Sigmoid colon (tissue), 7 donors: ENCODE results near the gene UNC5C. TPM values are rescaled to one million over a fixed set of nuclear protein-coding genes. Genes with fewer than 3 reads are reported as not detected.

Source experiments
- DNase-seq: peaks from one replicate; pipeline ENCODE4 v3.0.0-alpha.2; 2019
- H3K27ac ChIP-seq, 4 donors: fragments of 200-600 bp; sonication (generic); one replicate each; pipeline ENCODE4 v1.5.1; 2016 to 2019; ENCODE audit warnings: mild to moderate bottlenecking in 1 of 4
- H3K27me3 ChIP-seq, 3 donors: fragments of 200-600 bp; sonication (generic); one replicate each; pipeline ENCODE4 v1.5.1; 2019; ENCODE audit warnings: mild to moderate bottlenecking in 1 of 3
- H3K36me3 ChIP-seq, 4 donors: fragments of 200-600 bp; sonication (generic); one replicate each; pipeline ENCODE4 v1.5.1; 2016 to 2019
- H3K4me1 ChIP-seq, 4 donors: fragments of 200-600 bp; sonication (generic); one replicate each; pipeline ENCODE4 v1.5.1; 2017 to 2019
- H3K4me3 ChIP-seq, 4 donors: fragments of 200-600 bp; sonication (generic); one replicate each; pipeline ENCODE4 v1.5.1; 2017 to 2019; ENCODE audit warnings: mild to moderate bottlenecking in 2 of 4, moderate library complexity in 1 of 4
- H3K9me3 ChIP-seq, 4 donors: fragments of 200-600 bp in 3 of 4; sonication (generic) in 3 of 4; one replicate each; pipeline versions ENCODE4 v1.5.1 to v1.6.1; 2013 to 2019
- CTCF ChIP-seq, 4 experiments: fragments of 450-650 bp in 3 of 4; fragments of 200-600 bp in 1 of 4; IDR thresholded peaks; one replicate each; pipeline ENCODE4 v1.5.1; 2016 to 2019; ENCODE audit warnings: antibody characterized with exemption in 4 of 4, mild to moderate bottlenecking in 3 of 4, moderate library complexity in 2 of 4
- EP300 ChIP-seq, 4 donors: sonication (generic); formaldehyde crosslinking; IDR thresholded peaks; one replicate each; pipeline ENCODE4 v1.6.1; 2017; ENCODE audit warnings: antibody characterized with exemption in 4 of 4
- POLR2A ChIP-seq, 2 donors: fragments of 450-650 bp; IDR thresholded peaks; one replicate each; pipeline ENCODE4 v1.6.1; 2016; ENCODE audit warnings: antibody characterized with exemption in 2 of 2, mild to moderate bottlenecking in 2 of 2, moderate library complexity in 2 of 2
- POLR2AphosphoS5 ChIP-seq, 4 donors: sonication (generic); formaldehyde crosslinking; IDR thresholded peaks; one replicate each; pipeline ENCODE4 v1.6.1; 2017; ENCODE audit warnings: antibody characterized with exemption in 4 of 4
- WGBS, 2 donors: extraction: QIAGEN DNeasy Blood & Tissue Kit; methylation state at CpG; one replicate each; pipeline ENCODE4 v1.1.7; 2013; 5-methylcytosine and 5-hydroxymethylcytosine counted together
- intact Hi-C: fragments of 100-400 bp; cut with DNase I; formaldehyde crosslinking; loops from one replicate; pipeline ENCODE4 v1.15.1; 2023
- polyA plus RNA-seq, 3 donors: library from polyadenylated mRNA; stranded (reverse); fragments of 200-250 nt; gene quantifications; one replicate each; pipeline ENCODE4 v1.2.3, GENCODE V29; 2013
- total RNA-seq, 4 donors: library from RNA; depleted of rRNA; stranded (reverse); fragments of >200 nt; gene quantifications; one replicate each; pipeline ENCODE4 v1.1.0, GENCODE V29; 2016
- donor health status: healthy with polysubstance abuse.
- donor health status: Bipolar disorder and iron deficiency.
- donor health status: healthy.

The UNC5C gene
- total and polyA plus RNA-seq, 7 donors, result 0.60 to 3.1 (median 1.4) TPM

GRCh38 chr4:95159384-95159783 is 389.4 kb downstream of the UNC5C start:
- no peaks in the 10 kb centered on the region for H3K9me3 ChIP-seq
- intact Hi-C loops, result no loop called here
- H3K27ac ChIP-seq, result no peak overlapping the region
- H3K4me1 ChIP-seq, result no peaks in the 10 kb centered on the region
- H3K36me3 ChIP-seq, result no peaks in the 10 kb centered on the region
- 84 to 87% methylated on average over 4 of the region's 4 CpGs for WGBS, 2 donors
- no peak for TF ChIP-seq CTCF (IDR thresholded peaks at IDR 0.05)
- no peak overlapping the region for H3K4me3 ChIP-seq
- H3K27me3 ChIP-seq, result no peaks in the 10 kb centered on the region
- no peak for DNase-seq

- WGBS, 2 donors, result 84 to 89% methylated on average over 2 of the region's 2 CpGs
- no peak for TF ChIP-seq POLR2A (IDR thresholded peaks at IDR 0.05)
- TF ChIP-seq EP300 (IDR thresholded peaks at IDR 0.05), result no peak
- no peak for TF ChIP-seq CTCF (IDR thresholded peaks at IDR 0.05)
- no peak for TF ChIP-seq POLR2AphosphoS5 (IDR thresholded peaks at IDR 0.05)
- Histone ChIP-seq H3K4me1 (no peaks in the 10 kb centered on the region), H3K36me3 (no peaks in the 10 kb centered on the region), H3K27me3 (no peaks in the 10 kb centered on the region), H3K4me3 (no peak overlapping the region), H3K27ac (no peak overlapping the region), H3K9me3 (no peaks in the 10 kb centered on the region)
- DNase-seq, result no peak
- intact Hi-C loops, result no loop called here
Observed at GRCh38 chr4:95158626-95159025, 390.1 kb downstream of the UNC5C start.

- WGBS, 2 donors, result 89% methylated on average over 2 of the region's 2 CpGs
- Histone ChIP-seq H3K4me1 (no peaks in the 10 kb centered on the region), H3K36me3 (no peaks in the 10 kb centered on the region), H3K4me3 (no peak overlapping the region), H3K9me3 (no peaks in the 10 kb centered on the region), H3K27me3 (no peaks in the 10 kb centered on the region), H3K27ac (no peak overlapping the region)
- TF ChIP-seq POLR2AphosphoS5 (IDR thresholded peaks at IDR 0.05) (no peak), EP300 (IDR thresholded peaks at IDR 0.05) (no peak), CTCF (IDR thresholded peaks at IDR 0.05) (no peak), POLR2A (IDR thresholded peaks at IDR 0.05) (no peak)
- no peak for DNase-seq
- intact Hi-C loops, result no loop called here
Observed at GRCh38 chr4:95158045-95158444, 390.7 kb downstream of the UNC5C start.

- TF ChIP-seq EP300 (IDR thresholded peaks at IDR 0.05), result no peak
- TF ChIP-seq CTCF (IDR thresholded peaks at IDR 0.05), result no peak
- no peak for TF ChIP-seq POLR2A (IDR thresholded peaks at IDR 0.05)
- TF ChIP-seq POLR2AphosphoS5 (IDR thresholded peaks at IDR 0.05), result no peak
Observed at GRCh38 chr4:95157596-95157995, 391.2 kb downstream of the UNC5C start.

GRCh38 chr4:95156452-95156765 is 392.4 kb downstream of the UNC5C start:
- intact Hi-C loops, result no loop called here
- no peak for DNase-seq

More at GRCh38 chr4:95157596-95157995, 391.2 kb downstream of the UNC5C start:
- Histone ChIP-seq H3K36me3 (no peaks in the 10 kb centered on the region), H3K27ac (no peak overlapping the region), H3K4me1 (no peaks in the 10 kb centered on the region), H3K4me3 (no peak overlapping the region), H3K27me3 (no peaks in the 10 kb centered on the region), H3K9me3 (no peaks in the 10 kb centered on the region)
- intact Hi-C loops, result no loop called here
- no peak for DNase-seq

More at GRCh38 chr4:95156452-95156765, 392.4 kb downstream of the UNC5C start:
- Histone ChIP-seq H3K36me3 (no peaks in the 10 kb centered on the region), H3K9me3 (no peaks in the 10 kb centered on the region), H3K27ac (no peak overlapping the region), H3K4me3 (no peak overlapping the region), H3K4me1 (no peaks in the 10 kb centered on the region), H3K27me3 (no peaks in the 10 kb centered on the region)
- 42 to 44% methylated on average over 3 of the region's 3 CpGs for WGBS, 2 donors
- no peak for TF ChIP-seq POLR2A (IDR thresholded peaks at IDR 0.05)
- no peak for TF ChIP-seq EP300 (IDR thresholded peaks at IDR 0.05)
